Kidney capillary endothelial cell (primary cell): ENCODE data around the gene ARID3B.
A peak's percentile ranks its signal among the peaks of the same experiment; 100 is the strongest.
"Not testable (repeated sequence)": the region's sequence is repeated elsewhere in the genome, so short reads cannot be mapped to it uniquely, and the experiment has no call there.

Experiments
- DNase-seq: peaks from one replicate; pipeline ENCODE4 v3.0.0-alpha.2; 2018; ENCODE audit warnings: low spot score

The ARID3B gene

DNA sequence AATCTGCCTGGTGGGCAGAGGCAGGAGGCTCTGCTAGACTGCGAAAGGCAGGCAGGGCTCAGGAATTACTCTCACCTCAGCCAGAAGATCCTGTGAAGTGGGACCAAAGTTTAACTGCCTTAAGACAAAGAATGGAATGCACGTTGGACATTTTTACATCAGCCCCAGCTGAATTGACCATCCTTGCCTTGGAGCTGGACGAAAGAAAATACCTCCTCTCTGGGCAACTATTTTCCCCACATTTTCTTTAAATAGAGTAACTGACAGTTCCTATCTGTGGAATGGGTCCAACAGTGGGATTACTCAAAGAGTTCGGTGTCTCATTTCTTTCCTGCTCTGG, 28.7 kb downstream of the ARID3B start:
- no peak for DNase-seq

DNA sequence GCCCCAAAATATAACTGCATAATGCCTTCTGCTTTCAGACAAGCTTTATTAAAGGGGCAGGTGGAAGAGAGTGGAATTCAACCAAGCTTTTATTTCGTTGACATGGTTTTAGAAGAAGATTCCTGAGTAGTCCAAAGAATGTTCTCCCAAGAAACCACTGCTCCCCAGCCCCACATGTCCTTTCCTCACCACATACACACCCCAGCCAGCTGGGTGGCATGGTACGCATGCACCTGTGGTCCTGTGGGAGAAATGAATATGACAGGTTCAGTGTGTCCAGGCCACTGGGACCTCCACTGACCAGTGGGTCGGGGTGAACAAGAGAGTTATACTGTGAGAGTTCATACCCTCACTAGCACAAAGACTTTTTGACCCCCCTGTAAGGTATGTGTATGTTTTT, 30.2 kb downstream of the ARID3B start:
- DNase-seq: no peak

DNA sequence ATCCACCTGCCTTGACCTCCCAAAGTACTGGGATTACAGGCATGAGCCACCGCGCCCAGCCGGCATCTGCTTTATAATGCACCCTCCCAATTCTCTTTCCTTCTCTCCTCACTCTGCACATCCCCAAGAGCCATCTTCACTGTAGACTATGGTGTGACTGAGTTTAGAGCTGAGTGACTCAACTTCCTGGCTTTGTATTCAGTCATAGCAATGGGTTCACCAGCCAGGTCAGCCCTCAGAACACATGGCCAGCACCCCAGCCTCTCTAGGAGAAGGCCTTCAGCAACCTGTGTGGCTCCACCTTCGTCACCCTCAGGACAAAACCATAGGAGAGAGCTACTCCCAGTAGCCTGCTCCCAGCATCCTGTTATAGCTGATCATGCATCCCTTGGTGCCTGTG, 33.0 kb downstream of the ARID3B start:
- peak; percentile 75 for DNase-seq

GRCh38 chr15:74578496-74578994, 37.5 kb downstream of the ARID3B start:
- no peak for DNase-seq

- no peak for DNase-seq
Measured at GRCh38 chr15:74579001-74579400, 38.0 kb downstream of the ARID3B start.

DNA sequence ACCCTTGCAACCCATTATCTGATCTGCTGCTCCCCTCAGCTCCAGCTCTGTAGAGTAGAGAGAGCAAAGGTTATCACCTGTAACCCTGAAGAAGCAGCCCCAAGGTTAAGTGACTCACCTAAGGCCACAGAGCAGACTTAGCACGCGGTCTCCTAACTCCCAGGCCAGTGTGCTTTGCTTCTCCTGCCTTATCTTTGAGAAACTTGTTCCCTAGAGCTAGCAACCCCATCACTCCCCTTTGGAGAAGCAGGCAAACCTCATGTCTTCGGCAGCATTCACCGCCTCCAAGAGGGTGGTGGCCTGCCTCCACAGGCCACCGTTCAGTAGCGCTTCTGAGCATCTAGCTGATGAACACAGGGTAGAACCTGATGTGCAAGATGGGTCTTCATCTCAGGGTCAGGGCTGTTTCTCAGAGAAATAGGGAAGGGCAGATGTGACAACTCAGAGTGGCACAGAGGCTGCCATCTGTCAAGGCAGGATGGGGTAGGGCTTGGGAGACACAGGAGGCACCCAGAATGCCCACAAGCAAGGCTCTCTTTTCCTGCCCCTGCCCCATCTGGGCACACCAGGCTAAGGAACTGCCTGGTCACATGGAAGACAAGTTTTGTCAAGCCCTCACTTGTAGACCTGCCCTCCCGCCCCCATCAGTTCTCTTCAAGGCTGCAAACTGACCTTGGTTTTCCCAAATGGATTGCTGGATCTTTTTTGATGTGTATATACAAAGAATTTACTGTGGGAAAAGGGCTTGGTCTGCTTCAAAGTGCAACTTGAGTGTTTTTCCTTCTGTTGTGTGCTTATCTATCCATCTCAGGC, 39.7 kb downstream of the ARID3B start:
- DNase-seq: no peak

DNA sequence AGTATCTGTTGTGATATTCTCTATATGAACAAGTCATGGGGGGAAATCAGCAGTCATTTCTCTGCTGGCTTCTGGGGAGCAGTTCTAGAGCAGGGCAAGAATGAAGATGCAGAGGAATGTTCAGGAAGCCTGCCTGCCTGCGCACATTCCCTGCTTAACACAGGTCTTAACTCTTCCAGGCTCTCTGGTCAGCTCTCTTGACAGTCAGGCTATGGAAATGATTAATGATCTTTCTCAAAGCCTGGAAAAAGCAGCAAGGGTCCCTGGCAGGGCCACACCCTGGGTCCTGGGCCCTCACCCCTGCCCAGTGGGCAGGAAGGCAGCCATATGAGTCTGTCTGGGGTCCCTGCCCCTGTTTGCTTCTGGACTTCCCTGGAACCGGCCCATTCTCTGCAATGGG, 43.2 kb downstream of the ARID3B start:
- no peak for DNase-seq

GRCh38 chr15:74584779-74585178, 43.8 kb downstream of the ARID3B start:
- DNase-seq: no peak

DNA sequence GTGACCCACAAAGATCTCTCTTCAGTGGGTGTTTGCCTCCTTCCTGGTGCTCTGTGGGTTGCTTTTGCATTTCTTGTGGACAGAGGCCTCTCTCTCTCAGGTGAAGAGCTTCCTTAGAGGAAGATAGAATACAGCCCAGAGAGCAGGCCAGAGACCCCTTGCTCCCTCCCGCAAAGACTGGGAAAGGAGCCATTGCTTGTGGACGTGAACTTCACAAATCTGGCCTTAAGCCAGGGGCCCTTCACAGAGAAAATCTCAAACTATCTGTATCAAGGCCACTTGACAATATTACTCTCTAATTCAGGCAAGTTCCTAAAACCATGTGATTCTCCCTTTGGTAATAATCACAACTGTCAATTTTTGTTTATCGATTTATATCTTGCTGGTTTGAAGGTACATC, 44.2 kb downstream of the ARID3B start:
- DNase-seq: no peak

GRCh38 chr15:74585857-74586256, 44.8 kb downstream of the ARID3B start:
- no peak for DNase-seq

- DNase-seq: no peak
Measured at GRCh38 chr15:74589826-74590225, 48.8 kb downstream of the ARID3B start.

DNA sequence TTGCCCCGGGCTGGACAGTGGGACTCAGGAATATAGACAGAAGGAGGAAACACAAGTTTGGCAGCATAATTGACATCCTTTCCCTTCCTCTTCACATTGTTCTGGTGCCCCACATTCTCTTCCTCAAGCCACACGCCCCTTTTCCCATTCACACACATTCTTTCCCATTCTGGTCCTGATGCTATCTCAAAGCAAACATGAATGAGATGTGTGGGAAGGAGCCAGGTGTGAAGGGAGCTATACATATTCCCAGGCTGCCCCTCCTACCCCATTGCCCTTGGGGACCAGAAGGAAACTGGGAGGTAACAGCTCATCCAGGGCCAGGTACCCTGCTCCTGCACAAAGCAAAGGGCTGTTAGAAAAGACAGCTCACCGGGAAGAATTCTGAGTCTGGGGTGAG, 51.2 kb downstream of the ARID3B start:
- DNase-seq: no peak

DNA sequence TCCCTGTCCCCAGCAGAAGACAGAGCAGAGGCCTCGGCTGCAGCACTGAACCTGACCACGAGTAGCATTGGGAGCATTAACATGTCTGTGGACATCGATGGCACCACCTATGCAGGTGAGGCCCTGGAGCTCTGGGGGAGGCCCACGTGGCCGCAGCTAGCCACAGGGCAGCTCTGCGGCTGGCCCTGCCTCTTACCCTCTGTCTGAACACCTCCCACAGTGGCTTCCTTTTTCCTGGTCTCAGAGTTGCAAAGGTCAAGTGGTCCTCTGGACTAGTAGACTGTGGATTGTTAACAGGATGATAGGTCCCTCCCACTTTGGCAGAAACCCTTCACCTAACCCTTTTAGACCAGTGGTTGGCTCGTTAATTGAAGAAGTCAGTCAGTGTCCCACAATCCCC, 52.1 kb downstream of the ARID3B start:
- DNase-seq: no peak

DNA sequence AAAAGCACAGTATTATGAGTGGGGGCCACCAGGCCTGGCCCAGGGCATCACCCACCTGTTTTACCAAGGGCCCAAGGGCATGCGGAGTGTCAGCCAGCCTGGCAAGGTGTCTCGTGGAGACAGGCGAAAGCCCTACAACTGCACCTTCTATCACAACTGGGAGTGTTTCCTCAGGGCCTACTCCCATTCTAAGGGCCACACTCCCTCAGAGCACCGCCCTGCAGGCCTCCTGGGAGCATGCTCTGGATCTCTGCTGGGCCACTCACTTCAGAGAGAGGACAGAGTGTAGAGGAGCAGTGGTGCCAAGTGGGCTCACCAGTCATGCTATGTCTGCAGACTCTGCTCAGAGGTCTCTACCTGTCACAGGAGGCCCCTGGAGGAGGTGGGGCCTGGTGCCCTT, 53.4 kb downstream of the ARID3B start:
- DNase-seq: no peak

GRCh38 chr15:74595271-74595670, 54.3 kb downstream of the ARID3B start:
- DNase-seq: no peak

DNA sequence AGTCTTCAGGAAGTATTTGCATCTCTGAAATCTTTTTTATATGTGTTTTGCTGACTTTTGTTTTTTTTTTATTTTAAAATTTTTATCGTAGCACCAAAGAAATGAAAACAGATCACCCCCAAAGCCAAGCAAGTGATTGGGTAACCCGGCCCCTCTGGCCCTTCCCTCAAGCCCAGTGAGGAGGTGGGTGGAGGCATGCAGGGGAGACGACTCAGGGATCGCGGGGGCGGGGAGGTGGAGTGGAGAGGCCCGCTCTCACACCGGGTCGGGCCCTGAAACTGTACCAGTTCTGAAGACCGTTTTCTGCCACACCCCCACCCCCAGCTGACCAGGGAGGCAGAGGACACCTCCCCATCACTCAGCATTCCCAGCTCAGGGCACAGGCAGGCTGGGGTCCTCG, 55.7 kb downstream of the ARID3B start:
- not testable (repeated sequence) for DNase-seq

- not testable (repeated sequence) for DNase-seq
Measured at GRCh38 chr15:74597146-74597705, 56.2 kb downstream of the ARID3B start.

DNA sequence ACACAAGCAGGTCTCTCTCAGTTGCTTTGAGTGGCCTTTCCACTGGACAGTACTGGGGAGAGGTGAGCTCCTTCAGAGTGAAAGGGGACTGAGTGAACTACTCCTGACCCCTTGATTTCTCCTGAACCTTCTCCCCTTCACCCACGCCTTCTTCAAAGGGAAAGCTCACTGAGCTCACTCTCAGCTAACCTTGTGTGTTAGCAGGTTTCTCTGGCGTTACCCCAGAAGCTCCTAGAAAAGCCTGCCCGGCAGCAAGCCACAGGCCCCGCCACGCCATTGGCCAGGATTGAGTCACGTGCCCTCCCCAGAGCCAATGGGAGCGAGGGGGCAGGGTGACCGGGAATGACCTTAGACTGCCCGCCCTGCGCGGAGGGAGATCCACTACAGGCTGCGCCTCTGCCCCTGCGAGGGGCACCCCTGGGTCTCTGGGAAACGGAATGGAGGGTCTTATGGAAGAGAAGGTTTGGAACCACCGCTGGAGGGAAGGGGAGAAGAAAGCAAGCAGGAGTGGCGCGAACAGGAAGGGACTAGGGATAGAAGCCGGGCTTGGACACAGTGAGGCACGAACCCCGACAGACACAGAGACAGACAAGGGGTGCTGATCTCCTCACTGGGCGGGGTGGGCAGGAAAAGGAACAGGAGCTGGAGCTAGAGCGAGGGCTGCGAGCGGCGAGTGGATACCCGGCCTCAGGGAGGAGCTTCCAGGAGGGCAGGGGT, 57.3 kb downstream of the ARID3B start:
- DNase-seq: peak; percentile 78

- no peak for DNase-seq
Measured at GRCh38 chr15:74599156-74599555, 58.1 kb downstream of the ARID3B start.

GRCh38 chr15:74603026-74603788, 62.2 kb downstream of the ARID3B start:
- DNase-seq: no peak

- DNase-seq: no peak
Measured at GRCh38 chr15:74603789-74604705, 63.0 kb downstream of the ARID3B start.
